Measurements from ENCODE around the gene SKAP2.

The SKAP2 gene

GRCh38 chr7:26699766-26700165 lies 164.6 kb downstream of the SKAP2 start:
- ATAC-seq (ENCODE audit: insufficient read depth, low read depth) = no peak
- no peak overlapping the region for H3K4me2 ChIP-seq (ENCODE audit: insufficient read depth, low read length)
- no peaks in the 10 kb centered on the region for H3K36me3 ChIP-seq (ENCODE audit: insufficient read depth, low read length)

GRCh38 chr7:26698806-26699205 lies 165.6 kb downstream of the SKAP2 start:
- no peak overlapping the region for H2AFZ ChIP-seq (ENCODE audit: low read depth, low read length)
- TF ChIP-seq CTCF (IDR thresholded peaks at IDR 0.05; ENCODE audit: borderline replicate concordance, extremely low read depth, low read length, poor library complexity, severe bottlenecking) (no peak), EZH2 (IDR thresholded peaks at IDR 0.05; ENCODE audit: borderline replicate concordance, low read depth, low read length, severe bottlenecking) (no peak)
- H3K79me2 ChIP-seq (ENCODE audit: insufficient read depth, low read length) = no peaks in the 10 kb centered on the region
- H3K4me3 ChIP-seq (ENCODE audit: low read depth in 1 of 2, low read length in 2 of 2) = no peak overlapping the region
- no peak overlapping the region for H3K9ac ChIP-seq (ENCODE audit: low read depth, low read length)
- H3K36me3 ChIP-seq (ENCODE audit: insufficient read depth, low read length) = no peaks in the 10 kb centered on the region
- H3K27ac ChIP-seq (ENCODE audit: low read length) = no peak overlapping the region
- no peaks in the 10 kb centered on the region for H4K20me1 ChIP-seq (ENCODE audit: insufficient read depth, low read length)
- H3K4me2 ChIP-seq (ENCODE audit: insufficient read depth, low read length) = no peak overlapping the region
- no peaks in the 10 kb centered on the region for H3K4me1 ChIP-seq (ENCODE audit: insufficient read depth, low read length)
- no peaks in the 10 kb centered on the region for H3K27me3 ChIP-seq (ENCODE audit: insufficient read depth, low read length, poor library complexity)
- H3K9me3 ChIP-seq (ENCODE audit: insufficient read depth, low read length, severe bottlenecking) = no peaks in the 10 kb centered on the region
- no peak for ATAC-seq (ENCODE audit: insufficient read depth, low read depth)
- no peak for DNase-seq

More at GRCh38 chr7:26699766-26700165, 164.6 kb downstream of the SKAP2 start:
- H2AFZ ChIP-seq (ENCODE audit: low read depth, low read length) = no peak overlapping the region
- no peaks in the 10 kb centered on the region for H4K20me1 ChIP-seq (ENCODE audit: insufficient read depth, low read length)
- no peaks in the 10 kb centered on the region for H3K4me1 ChIP-seq (ENCODE audit: insufficient read depth, low read length)
- no peaks in the 10 kb centered on the region for H3K79me2 ChIP-seq (ENCODE audit: insufficient read depth, low read length)
- H3K27ac ChIP-seq (ENCODE audit: low read length) = no peak overlapping the region
- no peak for TF ChIP-seq CTCF (IDR thresholded peaks at IDR 0.05; ENCODE audit: borderline replicate concordance, extremely low read depth, low read length, poor library complexity, severe bottlenecking)
- no peak for TF ChIP-seq EZH2 (IDR thresholded peaks at IDR 0.05; ENCODE audit: borderline replicate concordance, low read depth, low read length, severe bottlenecking)
- no peak overlapping the region for H3K4me3 ChIP-seq (ENCODE audit: low read depth in 1 of 2, low read length in 2 of 2)
- no peak for DNase-seq
- no peaks in the 10 kb centered on the region for H3K27me3 ChIP-seq (ENCODE audit: insufficient read depth, low read length, poor library complexity)
- H3K9ac ChIP-seq (ENCODE audit: low read depth, low read length) = no peak overlapping the region
- H3K9me3 ChIP-seq (ENCODE audit: insufficient read depth, low read length, severe bottlenecking) = no peaks in the 10 kb centered on the region

GRCh38 chr7:26698194-26698593 lies 166.2 kb downstream of the SKAP2 start:
- Histone ChIP-seq H3K27me3 (ENCODE audit: insufficient read depth, low read length, poor library complexity) (no peaks in the 10 kb centered on the region), H2AFZ (ENCODE audit: low read depth, low read length) (no peak overlapping the region), H3K27ac (ENCODE audit: low read length) (no peak overlapping the region), H3K9ac (ENCODE audit: low read depth, low read length) (no peak overlapping the region), H3K4me1 (ENCODE audit: insufficient read depth, low read length) (no peaks in the 10 kb centered on the region), H3K36me3 (ENCODE audit: insufficient read depth, low read length) (no peaks in the 10 kb centered on the region), H3K4me2 (ENCODE audit: insufficient read depth, low read length) (no peak overlapping the region), H3K9me3 (ENCODE audit: insufficient read depth, low read length, severe bottlenecking) (no peaks in the 10 kb centered on the region), H3K4me3 (ENCODE audit: low read depth in 1 of 2, low read length in 2 of 2) (no peak overlapping the region), H3K79me2 (ENCODE audit: insufficient read depth, low read length) (no peaks in the 10 kb centered on the region), H4K20me1 (ENCODE audit: insufficient read depth, low read length) (no peaks in the 10 kb centered on the region)
- DNase-seq = no peak
- ATAC-seq (ENCODE audit: insufficient read depth, low read depth) = no peak
- TF ChIP-seq CTCF (IDR thresholded peaks at IDR 0.05; ENCODE audit: borderline replicate concordance, extremely low read depth, low read length, poor library complexity, severe bottlenecking) (no peak), EZH2 (IDR thresholded peaks at IDR 0.05; ENCODE audit: borderline replicate concordance, low read depth, low read length, severe bottlenecking) (no peak)

- no peak for ATAC-seq (ENCODE audit: insufficient read depth, low read depth)
Measured at GRCh38 chr7:26696978-26697377, 167.4 kb downstream of the SKAP2 start.

More at GRCh38 chr7:26696978-26697377, 167.4 kb downstream of the SKAP2 start:
- Histone ChIP-seq H3K4me1 (ENCODE audit: insufficient read depth, low read length) (no peaks in the 10 kb centered on the region), H3K27ac (ENCODE audit: low read length) (no peak overlapping the region), H3K9me3 (ENCODE audit: insufficient read depth, low read length, severe bottlenecking) (no peaks in the 10 kb centered on the region), H3K27me3 (ENCODE audit: insufficient read depth, low read length, poor library complexity) (no peaks in the 10 kb centered on the region), H3K36me3 (ENCODE audit: insufficient read depth, low read length) (no peaks in the 10 kb centered on the region), H3K79me2 (ENCODE audit: insufficient read depth, low read length) (no peaks in the 10 kb centered on the region), H3K4me2 (ENCODE audit: insufficient read depth, low read length) (no peak overlapping the region), H3K4me3 (ENCODE audit: low read depth in 1 of 2, low read length in 2 of 2) (no peak overlapping the region), H3K9ac (ENCODE audit: low read depth, low read length) (no peak overlapping the region), H4K20me1 (ENCODE audit: insufficient read depth, low read length) (no peaks in the 10 kb centered on the region), H2AFZ (ENCODE audit: low read depth, low read length) (no peak overlapping the region)
- no peak for TF ChIP-seq CTCF (IDR thresholded peaks at IDR 0.05; ENCODE audit: borderline replicate concordance, extremely low read depth, low read length, poor library complexity, severe bottlenecking)
- DNase-seq = no peak
